ENCODE measurements around the gene G3BP1. TPM values are rescaled to one million over a fixed set of nuclear protein-coding genes. Genes with fewer than 3 reads are reported as not detected.

G3BP1 gene
- total and polyA plus RNA-seq, 2 of the 13 experiments (the other 11 are each of a cell fraction or from before 2014, with no cell fraction given), result 36.7 to 320 TPM

GRCh38 chr5:151770383-151771258, 1.1 kb upstream of the G3BP1 start (continued):
- TF ChIP-seq ZNF557 (CRISPR knock-in tag; IDR thresholded peaks at IDR 0.05) (no peak), AHR (CRISPR knock-in tag; IDR thresholded peaks at IDR 0.05) (0 out of 2 replicates have a peak, but pooled peaks have one; percentile 28), NFE2 (CRISPR knock-in tag; IDR thresholded peaks at IDR 0.05) (0 out of 2 replicates have a peak, but pooled peaks have one; percentile 6), HNRNPK (IDR thresholded peaks at IDR 0.05; ENCODE audit: low read depth, low read length, poor library complexity, severe bottlenecking) (no peak), NFYB (CRISPR knock-in tag; IDR thresholded peaks at IDR 0.05) (no peak), SMAD1 (CRISPR knock-in tag; IDR thresholded peaks at IDR 0.05; ENCODE audit: borderline replicate concordance, low read depth) (no peak), PHF5A (CRISPR knock-in tag; IDR thresholded peaks at IDR 0.05; ENCODE audit: low read depth, unreplicated experiment) (no peak), ZNF431 (CRISPR knock-in tag; IDR thresholded peaks at IDR 0.05; ENCODE audit: borderline replicate concordance, low read depth) (no peak), ELF1 (CRISPR knock-in tag; IDR thresholded peaks at IDR 0.05) (no peak), ZNF724P (CRISPR knock-in tag; IDR thresholded peaks at IDR 0.05; ENCODE audit: borderline replicate concordance) (no peak), EEA1 (CRISPR knock-in tag; IDR thresholded peaks at IDR 0.05; ENCODE audit: borderline replicate concordance) (0 out of 2 replicates have a peak, but pooled peaks have one; percentile 31), PPARG (CRISPR knock-in tag; conservative IDR thresholded peaks at IDR 0.05) (no peak), IKZF5 (CRISPR knock-in tag; IDR thresholded peaks at IDR 0.05) (no peak), ZNF543 (CRISPR knock-in tag; IDR thresholded peaks at IDR 0.05) (peak; percentile 4; the same call in 1 of the 2 replicates), RBAK (CRISPR knock-in tag; IDR thresholded peaks at IDR 0.05) (no peak), ARID2 (CRISPR knock-in tag; IDR thresholded peaks at IDR 0.05; ENCODE audit: borderline replicate concordance) (no peak), NBN (conservative IDR thresholded peaks at IDR 0.05) (no peak), TOE1 (CRISPR knock-in tag; IDR thresholded peaks at IDR 0.05) (no peak), NR0B2 (CRISPR knock-in tag; IDR thresholded peaks at IDR 0.05) (no peak), CCAR2 (optimal IDR thresholded peaks at IDR 0.05; ENCODE audit: low read depth, low read length) (no peak), GPN1 (CRISPR knock-in tag; IDR thresholded peaks at IDR 0.05; ENCODE audit: borderline replicate concordance) (no peak), ATF5 (CRISPR knock-in tag; IDR thresholded peaks at IDR 0.05; ENCODE audit: low read depth) (0 out of 2 replicates have a peak, but pooled peaks have one; percentile 5)
- TF ChIP-seq, protein P1, sequence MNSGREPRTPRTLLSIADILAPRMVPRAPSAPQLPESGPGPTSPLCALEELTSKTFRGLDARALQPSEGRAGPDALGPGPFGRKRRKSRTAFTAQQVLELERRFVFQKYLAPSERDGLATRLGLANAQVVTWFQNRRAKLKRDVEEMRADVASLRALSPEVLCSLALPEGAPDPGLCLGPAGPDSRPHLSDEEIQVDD (CRISPR knock-in tag; IDR thresholded peaks at IDR 0.05; ENCODE audit: borderline replicate concordance), result no peak
- TF ChIP-seq, protein P2, sequence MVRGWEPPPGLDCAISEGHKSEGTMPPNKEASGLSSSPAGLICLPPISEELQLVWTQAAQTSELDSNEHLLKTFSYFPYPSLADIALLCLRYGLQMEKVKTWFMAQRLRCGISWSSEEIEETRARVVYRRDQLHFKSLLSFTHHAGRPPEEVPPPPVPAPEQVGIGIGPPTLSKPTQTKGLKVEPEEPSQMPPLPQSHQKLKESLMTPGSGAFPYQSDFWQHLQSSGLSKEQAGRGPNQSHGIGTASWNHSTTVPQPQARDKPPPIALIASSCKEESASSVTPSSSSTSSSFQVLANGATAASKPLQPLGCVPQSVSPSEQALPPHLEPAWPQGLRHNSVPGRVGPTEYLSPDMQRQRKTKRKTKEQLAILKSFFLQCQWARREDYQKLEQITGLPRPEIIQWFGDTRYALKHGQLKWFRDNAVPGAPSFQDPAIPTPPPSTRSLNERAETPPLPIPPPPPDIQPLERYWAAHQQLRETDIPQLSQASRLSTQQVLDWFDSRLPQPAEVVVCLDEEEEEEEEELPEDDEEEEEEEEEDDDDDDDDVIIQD (CRISPR knock-in tag; IDR thresholded peaks at IDR 0.05; ENCODE audit: low read depth), result no peak

All from HepG2 (cell line).